Embryonic facial prominence (tissue), 1 donor: ENCODE results near the gene EXOC7.
"Not testable (repeated sequence)": the region's sequence is repeated elsewhere in the genome, so short reads cannot be mapped to it uniquely, and the experiment has no call there.

ENCODE experiments used
- DNase-seq: peaks from one replicate; pipeline ENCODE4 v3.0.0-alpha.2; 2016; ENCODE audit errors: extremely low spot score

Gene EXOC7

GRCh38 chr17:76088041-76088867 is 15.3 kb downstream of the EXOC7 start:
- DNase-seq, result no peak

DNA sequence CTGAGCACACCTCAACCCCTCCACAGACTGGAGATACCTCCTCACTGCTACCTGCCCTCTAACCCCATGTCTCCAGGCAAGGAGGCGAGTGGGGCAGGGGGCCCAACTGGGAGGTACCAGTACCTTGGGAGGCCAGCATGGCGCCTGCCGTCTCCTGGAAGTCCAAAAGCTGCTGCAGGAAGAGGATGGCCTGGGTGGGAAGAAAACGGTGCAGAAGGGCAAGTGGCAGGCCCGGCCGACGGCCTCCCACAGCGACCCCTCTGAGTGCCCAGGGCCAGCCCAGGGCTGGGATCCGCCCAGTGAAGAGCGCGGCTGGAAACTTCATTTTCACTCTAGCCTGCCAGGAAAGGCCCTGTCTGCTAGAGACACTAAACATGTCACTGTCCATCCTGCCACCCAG is 16.1 kb downstream of the EXOC7 start:
- DNase-seq, result no peak

DNA sequence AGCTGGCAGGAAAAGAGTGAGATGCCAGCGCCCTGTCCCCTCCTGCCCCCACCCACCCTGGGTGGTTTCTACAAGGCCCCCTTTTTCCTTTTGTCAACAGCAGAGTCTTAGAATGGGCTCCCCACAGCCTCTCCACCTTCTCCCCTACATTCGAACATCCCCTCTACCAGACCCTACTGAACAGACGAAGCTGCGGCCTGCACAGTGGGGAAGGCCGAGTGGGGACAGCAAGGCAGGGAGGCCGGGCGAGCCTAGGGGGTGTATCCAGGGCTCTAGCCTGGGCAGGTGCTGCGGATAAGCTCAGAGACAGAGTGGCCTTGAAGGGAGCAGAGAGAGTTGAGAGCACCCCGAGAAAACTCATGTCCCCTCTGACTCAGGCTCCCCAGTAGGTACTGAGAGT is 17.2 kb downstream of the EXOC7 start:
- no peak for DNase-seq

DNA sequence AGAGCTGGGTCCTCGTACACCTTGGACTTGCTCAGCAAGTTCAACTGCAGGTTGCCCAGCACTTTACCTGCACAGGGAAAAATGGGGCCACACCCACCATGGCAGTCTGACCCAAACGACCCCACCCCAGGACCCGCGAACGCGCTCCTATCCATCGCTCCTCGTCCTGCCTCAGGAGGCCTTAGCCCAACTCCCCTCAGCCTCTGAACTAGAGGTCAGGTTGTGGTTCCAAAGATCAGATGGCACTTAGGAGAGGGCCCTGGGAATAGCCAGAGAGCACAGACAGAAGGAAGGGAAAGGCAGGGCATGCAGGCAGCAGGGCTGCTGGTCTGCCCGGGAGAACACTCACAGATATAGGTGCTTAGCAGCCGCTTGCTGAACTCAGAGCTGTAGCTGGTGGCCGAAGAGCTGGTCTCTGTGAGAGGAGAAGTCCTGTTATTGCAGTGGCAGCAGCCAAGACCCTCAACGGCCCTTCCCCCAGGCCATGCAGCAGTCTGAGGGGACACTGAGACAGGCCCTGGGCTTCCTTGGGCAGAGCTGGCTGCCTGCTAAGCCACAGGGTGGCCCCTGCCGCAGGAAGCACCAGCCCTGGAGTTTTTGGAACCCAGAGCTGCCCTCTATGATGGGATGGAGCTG is 17.7 kb downstream of the EXOC7 start:
- no peak for DNase-seq

- no peak for DNase-seq
These were observed 18.4 kb downstream of the EXOC7 start for GRCh38 chr17:76085066-76085730.

DNA sequence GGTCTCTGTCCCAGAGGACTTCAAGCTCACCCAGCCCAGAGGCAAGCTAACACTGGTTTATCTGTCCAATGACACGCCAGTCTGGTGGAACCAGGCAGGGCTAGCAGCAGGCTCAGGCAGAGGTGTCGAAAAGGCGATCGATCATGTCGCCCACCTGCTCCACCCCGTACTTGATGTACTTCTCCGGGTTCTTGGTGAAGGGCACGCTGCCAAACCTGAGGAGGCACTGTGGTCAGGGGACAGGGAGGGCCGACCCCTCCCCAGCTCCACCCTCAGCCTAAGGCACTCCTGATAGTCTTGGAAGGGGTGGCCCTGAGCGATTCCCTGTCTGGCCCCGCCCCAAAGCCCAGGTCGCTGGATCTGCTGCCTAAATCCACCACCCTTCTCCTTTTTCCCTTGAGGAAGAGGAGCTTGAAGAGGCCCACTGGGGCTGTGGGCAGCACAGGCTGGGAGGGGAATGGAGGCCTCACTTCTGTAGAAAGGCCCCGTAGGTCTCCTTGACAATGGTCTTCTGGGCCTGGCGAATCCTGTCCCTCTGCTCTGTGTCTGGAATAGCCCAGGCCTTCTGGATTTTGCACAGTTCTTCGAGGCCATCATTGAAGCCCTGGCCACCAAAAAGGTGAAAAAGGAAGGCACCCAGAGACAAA is 19.9 kb downstream of the EXOC7 start:
- no peak for DNase-seq

- no peak for DNase-seq
These were observed 21.0 kb downstream of the EXOC7 start for GRCh38 chr17:76082326-76083251.

- no peak for DNase-seq
These were observed 22.0 kb downstream of the EXOC7 start for GRCh38 chr17:76081295-76082210.

GRCh38 chr17:76080768-76081287 is 22.8 kb downstream of the EXOC7 start:
- DNase-seq, result no peak

DNA sequence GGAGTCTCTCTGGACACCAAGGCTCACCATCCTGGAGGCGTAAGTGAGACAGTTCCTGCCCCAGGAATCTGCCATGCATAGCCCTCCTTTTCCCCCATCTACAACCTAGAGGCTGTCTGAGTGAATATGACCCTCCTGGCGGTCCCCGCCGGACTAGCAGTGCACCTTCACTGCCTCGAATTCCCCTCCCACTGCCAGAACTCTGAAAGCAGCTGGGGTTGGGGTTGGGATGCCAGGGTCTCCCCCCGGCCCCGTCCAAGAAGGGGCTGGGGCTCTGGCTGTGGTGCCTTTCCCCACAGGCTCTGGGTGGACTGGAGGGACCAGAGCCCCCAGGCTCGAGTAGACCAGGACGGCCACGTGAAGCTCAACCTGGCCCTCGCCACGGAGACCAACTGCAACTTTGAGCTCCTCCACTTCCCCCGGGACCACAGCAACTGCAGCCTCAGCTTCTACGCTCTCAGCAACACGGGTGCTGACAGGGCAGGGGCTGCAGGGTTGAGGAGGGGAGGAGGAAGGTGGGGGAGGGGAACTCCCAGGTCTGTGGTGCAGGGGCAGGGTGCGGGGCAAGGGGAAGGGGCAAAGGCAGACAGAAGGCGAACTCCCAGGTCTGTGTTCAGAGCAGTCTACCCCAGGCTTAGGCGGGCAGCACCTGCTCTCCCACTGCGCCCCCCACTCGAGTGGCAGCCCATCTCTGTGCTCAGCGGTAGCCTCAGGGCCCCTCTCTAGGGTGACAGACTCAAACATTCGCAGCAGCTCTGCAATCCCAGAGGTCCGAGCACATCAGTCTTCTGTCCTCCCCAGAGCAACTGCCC is 23.4 kb downstream of the EXOC7 start:
- DNase-seq, result no peak

DNA sequence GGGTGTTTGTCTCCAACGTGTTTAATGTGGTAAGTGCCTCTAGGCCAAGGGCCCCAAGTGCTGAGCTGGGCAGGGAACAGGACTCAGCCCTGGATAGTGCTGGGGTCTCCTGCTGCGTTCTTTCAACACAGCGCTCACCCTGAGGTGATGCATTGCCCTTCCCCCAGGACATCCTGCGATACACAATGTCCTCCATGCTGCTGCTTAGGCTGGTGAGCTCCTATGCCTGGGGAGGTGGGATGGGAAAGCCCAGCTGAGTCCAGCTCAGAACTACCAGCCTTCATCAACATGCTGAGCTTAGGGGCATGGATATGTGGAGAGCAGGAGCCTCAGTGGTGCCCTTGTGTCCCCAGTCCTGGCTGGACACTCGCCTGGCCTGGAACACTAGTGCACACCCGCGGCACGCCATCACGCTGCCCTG is 24.0 kb downstream of the EXOC7 start:
- DNase-seq, result no peak

GRCh38 chr17:76078860-76079534 is 24.6 kb downstream of the EXOC7 start, which contains the start of gene ZACN:
ZACN (plus strand) TSS chr17:76079182; CDS start chr17:76079265, 83 bp downstream.
- no peak for DNase-seq

GRCh38 chr17:76078370-76078769 is 25.2 kb downstream of the EXOC7 start:
- not testable (repeated sequence) for DNase-seq

DNA sequence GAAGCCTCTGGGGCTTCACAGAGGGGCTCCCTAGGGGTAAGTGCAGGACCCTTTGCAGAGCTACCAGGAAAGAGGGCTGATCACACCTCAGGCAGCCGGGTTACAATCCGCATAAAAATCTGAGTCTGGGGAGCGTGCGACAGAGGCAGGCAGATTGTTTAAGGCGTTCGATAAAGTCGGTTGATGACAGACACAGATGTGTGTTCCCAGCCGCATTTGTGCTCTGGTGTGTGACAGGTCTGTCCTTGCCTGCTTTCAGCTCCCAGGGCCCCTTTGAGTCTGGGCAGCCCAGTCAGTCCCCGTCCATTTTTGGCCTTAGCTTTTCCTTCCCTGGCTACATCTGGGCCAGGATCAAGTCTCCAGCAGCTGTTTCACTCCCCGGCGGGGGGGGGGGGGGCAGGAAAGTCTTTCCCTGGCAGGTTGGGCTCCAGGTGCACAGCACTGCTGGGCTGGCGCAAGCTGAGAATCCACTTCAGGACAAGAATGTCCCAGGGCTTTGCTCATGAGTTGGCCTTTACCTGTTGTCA is 25.9 kb downstream of the EXOC7 start:
- DNase-seq, result no peak

GRCh38 chr17:76076765-76077583 is 26.6 kb downstream of the EXOC7 start:
- no peak for DNase-seq

GRCh38 chr17:76076146-76076764 is 27.3 kb downstream of the EXOC7 start:
- no peak for DNase-seq
